Renal cortical epithelial cell (primary cell): Measurements from ENCODE around the gene MX1. TPM values are rescaled to one million over a fixed set of nuclear protein-coding genes. Genes with fewer than 3 reads are reported as not detected.
"Not testable (repeated sequence)": the region's sequence is repeated elsewhere in the genome, so short reads cannot be mapped to it uniquely, and the experiment has no call there.

Experiments
- DNase-seq: peaks from one replicate; pipeline ENCODE4 v3.0.0-alpha.2; 2011; ENCODE audit warnings: low read depth
- total RNA-seq: library from RNA; depleted of rRNA; stranded (reverse); fragments of >200 nt; gene quantifications from 2 replicates; pipeline ENCODE4 v1.2.3, GENCODE V29; 2014

Gene MX1
- total RNA-seq, 1 donor from 2014 or later, result 12.3 TPM

- DNase-seq, result no peak
Measured at GRCh38 chr21:41407541-41408460, 18.2 kb upstream of the MX1 start.

DNA sequence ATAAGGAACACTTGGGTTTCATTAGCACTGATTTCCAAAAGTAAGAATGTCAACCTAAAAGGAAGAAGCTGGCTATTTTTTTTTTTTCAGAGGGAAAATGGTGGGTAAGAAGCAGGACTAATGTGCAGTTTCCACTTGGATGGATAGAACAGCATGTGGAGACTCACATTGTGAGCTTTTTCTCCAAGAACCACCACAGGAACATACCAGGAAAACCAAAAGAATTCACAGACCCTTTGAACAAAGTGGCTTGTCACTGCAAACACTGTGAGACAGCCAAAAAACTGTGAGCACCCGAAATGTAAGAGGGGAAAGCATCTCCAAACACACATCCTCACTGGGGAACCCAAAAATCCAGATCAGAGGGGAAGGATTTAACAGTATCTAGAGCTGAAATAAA lies 15.7 kb upstream of the MX1 start:
- no peak for DNase-seq

- no peak for DNase-seq
Measured at GRCh38 chr21:41410767-41411448, 15.1 kb upstream of the MX1 start.

DNA sequence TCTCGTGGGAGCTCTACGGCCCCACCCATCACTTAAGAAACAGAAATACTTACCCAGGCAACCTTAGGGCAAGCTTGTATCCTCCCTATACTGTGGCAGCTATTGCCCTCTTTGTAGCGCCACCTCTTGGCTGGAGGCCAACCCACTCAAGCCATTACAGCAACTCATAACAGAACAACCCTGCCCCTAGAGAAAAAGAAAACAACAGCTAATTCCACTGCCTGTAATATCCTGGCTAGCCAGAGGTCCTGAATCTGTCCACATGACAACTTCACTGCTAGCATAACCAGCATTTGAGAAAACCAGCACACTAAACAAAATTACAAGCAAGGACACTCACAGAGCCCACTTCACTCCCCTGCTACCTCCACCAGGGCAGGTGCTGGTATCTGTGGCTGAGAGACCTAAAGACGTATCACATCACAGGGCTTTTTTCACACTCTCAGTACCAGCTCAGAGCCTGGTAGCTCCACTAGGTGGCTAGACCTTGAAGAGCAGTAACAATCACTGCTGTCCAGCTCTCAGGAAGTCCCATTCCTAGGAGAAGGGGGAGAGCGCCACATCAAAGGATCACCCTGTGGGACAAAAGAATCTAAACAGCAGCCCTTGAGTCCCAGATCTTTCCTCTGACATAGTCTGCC lies 14.5 kb upstream of the MX1 start:
- peak; percentile 43 for DNase-seq

DNA sequence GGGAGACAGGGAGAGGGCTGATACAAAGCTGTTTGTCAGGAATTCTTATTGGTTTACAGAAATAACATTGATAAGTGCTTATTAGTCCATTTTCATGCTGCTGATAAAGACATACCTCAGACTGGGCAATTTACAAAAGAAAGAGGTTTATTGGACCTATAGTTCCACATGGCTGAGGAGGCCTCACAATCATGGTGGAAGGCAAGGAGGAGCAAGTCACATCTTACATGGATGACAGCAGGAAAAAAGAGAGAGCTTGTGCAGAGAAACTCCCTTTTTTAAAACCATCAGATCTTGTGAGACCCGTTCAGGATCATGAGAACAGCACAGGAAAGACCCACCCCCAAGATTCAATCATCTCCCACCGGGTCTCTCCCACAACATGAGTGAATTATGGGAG lies 8.5 kb upstream of the MX1 start:
- DNase-seq, result not testable (repeated sequence)

DNA sequence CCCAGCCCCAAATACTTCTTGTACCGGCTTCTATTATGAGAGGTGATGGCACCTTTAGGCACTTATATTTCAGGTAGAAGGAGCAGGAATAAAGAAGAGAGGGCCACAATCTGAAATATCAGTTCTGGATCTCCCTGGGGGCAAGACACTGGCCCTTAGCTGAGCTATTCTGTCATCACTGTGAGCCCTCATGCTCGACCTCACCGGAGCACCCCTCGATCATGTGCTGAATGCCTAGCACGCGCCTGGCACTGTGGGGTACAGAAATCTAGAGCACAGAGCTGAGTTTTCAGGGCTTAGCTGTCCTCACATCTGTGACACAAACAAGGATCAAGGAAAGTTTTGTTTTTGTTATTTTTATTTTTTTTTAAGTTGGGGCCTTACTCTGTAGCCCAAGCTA lies 7.6 kb upstream of the MX1 start:
- DNase-seq, result no peak

- DNase-seq, result no peak
Measured at GRCh38 chr21:41418956-41419680, 6.9 kb upstream of the MX1 start.

- DNase-seq, result peak; percentile 80
Measured at GRCh38 chr21:41419921-41420862, 5.8 kb upstream of the MX1 start.

GRCh38 chr21:41420998-41421397 lies 5.0 kb upstream of the MX1 start:
- DNase-seq, result not testable (repeated sequence)

DNA sequence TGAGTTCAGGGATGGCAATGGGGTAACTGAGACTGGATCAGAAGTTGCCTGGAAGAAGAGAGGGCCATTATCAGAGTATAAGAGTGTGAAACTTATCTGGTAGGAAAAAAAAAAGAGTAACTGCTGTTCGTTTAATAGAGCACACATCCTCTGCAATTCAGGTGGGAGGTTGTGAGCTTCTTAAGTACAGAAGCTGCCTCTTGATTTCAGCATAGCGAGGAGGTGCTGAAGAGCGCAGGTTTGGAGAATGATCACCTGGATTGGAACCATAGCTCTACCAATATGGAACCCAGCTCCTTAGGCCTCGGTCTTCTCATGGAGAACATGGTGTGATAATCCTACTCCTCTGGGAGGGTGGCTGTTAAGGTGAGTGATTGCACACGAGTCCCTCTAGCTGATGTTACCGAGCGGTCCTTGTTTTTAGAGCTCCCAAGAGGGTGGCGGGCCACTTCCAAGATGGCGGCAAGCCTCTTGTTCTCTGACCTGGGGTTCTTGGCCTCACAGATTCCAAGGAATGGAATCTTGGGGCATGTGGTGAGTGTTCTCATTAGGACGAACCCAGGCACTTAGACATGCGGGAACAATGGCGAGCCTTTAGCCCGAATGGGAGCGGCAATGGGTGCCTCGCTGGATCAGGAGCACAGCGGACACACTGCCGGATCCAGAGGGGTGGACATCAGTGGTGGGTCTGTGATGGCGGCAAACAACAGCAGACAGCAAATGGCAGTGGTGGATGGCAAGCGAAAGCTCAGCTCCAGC lies 3.3 kb upstream of the MX1 start:
- DNase-seq, result no peak

- DNase-seq, result not testable (repeated sequence)
Measured at GRCh38 chr21:41423305-41423636, 2.8 kb upstream of the MX1 start.

- DNase-seq, result no peak
Measured at GRCh38 chr21:41425588-41425953, 468 bp upstream of the MX1 start.

GRCh38 chr21:41426676-41427404 lies 801 bp downstream of the MX1 start:
- no peak for DNase-seq

- DNase-seq, result no peak
Measured at GRCh38 chr21:41427556-41427955, 1.5 kb downstream of the MX1 start.

- no peak for DNase-seq
Measured at GRCh38 chr21:41428311-41428710, 2.3 kb downstream of the MX1 start.

- DNase-seq, result no peak
Measured at GRCh38 chr21:41428847-41429246, 2.8 kb downstream of the MX1 start.

DNA sequence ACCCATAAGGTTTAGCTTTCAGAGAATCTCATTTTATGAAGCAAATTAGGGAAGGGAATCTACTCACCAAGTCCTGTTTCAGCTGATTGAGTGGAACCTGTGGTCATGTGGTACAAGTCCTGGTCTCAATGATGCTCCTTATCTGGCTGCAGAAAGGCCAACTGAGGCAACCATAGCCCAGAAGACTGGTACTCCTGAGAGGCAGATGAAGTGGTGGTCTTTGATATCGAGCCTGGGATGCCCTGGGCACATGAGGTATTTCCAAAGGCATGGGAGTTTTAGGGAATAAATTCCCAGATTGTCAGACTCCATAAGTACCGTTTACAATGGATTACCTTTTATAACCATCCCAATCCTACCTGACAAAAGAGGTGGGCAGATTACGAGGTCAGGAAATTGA lies 3.3 kb downstream of the MX1 start:
- no peak for DNase-seq

GRCh38 chr21:41429925-41430491 lies 4.0 kb downstream of the MX1 start:
- DNase-seq, result no peak
